Lung (tissue), 12 donors: ENCODE results near the gene AHDC1. TPM values are rescaled to one million over a fixed set of nuclear protein-coding genes. Genes with fewer than 3 reads are reported as not detected.
"Not testable (repeated sequence)": the region's sequence is repeated elsewhere in the genome, so short reads cannot be mapped to it uniquely, and the experiment has no call there.

ENCODE experiments used
- ATAC-seq: fragments of 200-7000 bp; cut with Tn5 transposase; one replicate; pipeline ENCODE4 v1.9.1; 2020; ENCODE audit warnings: moderate number of reproducible peaks; ENCODE audit not compliant: insufficient read depth, low FRiP score
- DNase-seq, 3 donors: peaks; one replicate each; pipeline ENCODE4 v3.0.0-alpha.2; 2013 to 2017
- H3K27ac ChIP-seq, 2 donors: one replicate each; pipeline ENCODE4 v1.5.1; 2013; ENCODE audit warnings: mild to moderate bottlenecking in 2 of 2, moderate library complexity in 2 of 2, control low read depth in 1 of 2, inconsistent platforms in 1 of 2, low read depth in 1 of 2, low read length in 1 of 2
- H3K27me3 ChIP-seq, 3 donors: one replicate each; pipeline ENCODE4 v1.5.1; 2013; ENCODE audit warnings: low read length in 2 of 3; ENCODE audit not compliant: control insufficient read depth in 3 of 3, insufficient read depth in 3 of 3
- H3K36me3 ChIP-seq, 4 donors: one replicate each; pipeline ENCODE4 v1.5.1; 2013; ENCODE audit warnings: low read length in 4 of 4, mild to moderate bottlenecking in 1 of 4, moderate library complexity in 1 of 4; ENCODE audit not compliant: control insufficient read depth in 4 of 4, insufficient read depth in 4 of 4
- H3K4me1 ChIP-seq, 5 donors: one replicate each; pipeline ENCODE4 v1.5.1; 2013; ENCODE audit warnings: low read length in 5 of 5, mild to moderate bottlenecking in 2 of 5, moderate library complexity in 1 of 5; ENCODE audit not compliant: control insufficient read depth in 5 of 5, insufficient read depth in 5 of 5
- H3K4me3 ChIP-seq: one replicate; pipeline ENCODE4 v1.5.1; 2013; ENCODE audit warnings: mild to moderate bottlenecking, control low read depth, moderate library complexity
- H3K9ac ChIP-seq, 2 donors: one replicate each; pipeline ENCODE4 v1.5.1; 2013; ENCODE audit warnings: low read length in 2 of 2, control low read depth in 1 of 2; ENCODE audit not compliant: insufficient read depth in 1 of 2
- H3K9me3 ChIP-seq, 4 donors: one replicate each; pipeline ENCODE4 v1.5.1; 2013; ENCODE audit warnings: low read length in 3 of 4, mild to moderate bottlenecking in 1 of 4, moderate library complexity in 1 of 4; ENCODE audit not compliant: control insufficient read depth in 4 of 4, insufficient read depth in 3 of 4
- CTCF ChIP-seq: IDR thresholded peaks from 2 replicates; pipeline ENCODE4 v1.5.1; 2012; ENCODE audit warnings: mild to moderate bottlenecking; ENCODE audit errors: control extremely low read depth, extremely low read depth
- WGBS, 2 donors: extraction: QIAGEN DNeasy Blood & Tissue Kit; methylation state at CpG; one replicate each; pipeline ENCODE4 v1.1.7; 2013; 5-methylcytosine and 5-hydroxymethylcytosine counted together
- polyA plus RNA-seq, 2 donors: library from polyadenylated mRNA; stranded (reverse); fragments of 200-250 nt; gene quantifications; one replicate each; pipeline ENCODE4 v1.2.1, GENCODE V29; 2013
- total RNA-seq, 2 donors: library from RNA; depleted of rRNA in 1 of 2; stranded (reverse); fragments of >200 nt in 1 of 2; gene quantifications; one replicate each; pipeline ENCODE4 v1.2.1, GENCODE V29; 2014 to 2021
- donor health status: control.
- donor health status: control.
- donor health status: Bipolar disorder and iron deficiency.
- donor health status: healthy.
- donor health status: DM: yes; HTN: yes; CAD: no.

The AHDC1 gene
- total and polyA plus RNA-seq, 4 donors = 10.3 to 37.9 (median 21.8) TPM

- TF ChIP-seq CTCF = peak; percentile 83
- 35% methylated on average over 13 of the region's 13 CpGs for WGBS, 2 donors
Observed at GRCh38 chr1:27643600-27644368, 39.8 kb upstream of the AHDC1 start.

GRCh38 chr1:27640514-27640913 is 36.6 kb upstream of the AHDC1 start:
- H3K9ac ChIP-seq, H3K4me3 ChIP-seq, ATAC-seq, H3K27me3 ChIP-seq, H3K27ac ChIP-seq, DNase-seq, H3K4me1 ChIP-seq, H3K36me3 ChIP-seq, H3K9me3 ChIP-seq: not testable (repeated sequence)
- 81 to 82% methylated on average over 9 of the region's 9 CpGs for WGBS, 2 donors

More at GRCh38 chr1:27643600-27644368, 39.8 kb upstream of the AHDC1 start:
- no peaks in the 10 kb centered on the region for H3K27me3 ChIP-seq
- no peaks in the 10 kb centered on the region for H3K36me3 ChIP-seq
- H3K9me3 ChIP-seq = no peaks in the 10 kb centered on the region
- ATAC-seq (peak; percentile 53), DNase-seq (peak in 2 of 3 donors; percentile 44 to 53)
- no peak overlapping the region for H3K27ac ChIP-seq
- peaks cover 0 to 2% (median 0%) of the 10 kb centered on the region in 5 donors for H3K4me1 ChIP-seq
- H3K9ac ChIP-seq = no peak overlapping the region
- no peak overlapping the region for H3K4me3 ChIP-seq

GRCh38 chr1:27638805-27639204 is 34.9 kb upstream of the AHDC1 start:
- H3K4me1 ChIP-seq = peaks cover 0 to 12% (median 0%) of the 10 kb centered on the region in 5 donors
- no peak for TF ChIP-seq CTCF
- peaks cover 0 to 20% (median 13%) of the 10 kb centered on the region in 3 donors for H3K27me3 ChIP-seq
- ATAC-seq (no peak), DNase-seq (no peak)
- H3K4me3 ChIP-seq = no peak overlapping the region
- no peaks in the 10 kb centered on the region for H3K9me3 ChIP-seq
- H3K27ac ChIP-seq = no peak overlapping the region
- H3K9ac ChIP-seq = no peak overlapping the region
- WGBS, 2 donors = 95 to 100% methylated on average over 2 of the region's 2 CpGs
- H3K36me3 ChIP-seq = no peaks in the 10 kb centered on the region

- WGBS, 2 donors = 82 to 83% methylated on average over 5 of the region's 5 CpGs
- H3K27ac ChIP-seq = no peak overlapping the region
Observed at GRCh38 chr1:27638047-27638734, 34.2 kb upstream of the AHDC1 start.

More at GRCh38 chr1:27638047-27638734, 34.2 kb upstream of the AHDC1 start:
- Histone ChIP-seq H3K4me3 (no peak overlapping the region), H3K27me3 (peaks cover 0 to 26% (median 18%) of the 10 kb centered on the region in 3 donors), H3K9me3 (no peaks in the 10 kb centered on the region), H3K4me1 (peaks cover 0 to 13% (median 0%) of the 10 kb centered on the region in 5 donors), H3K36me3 (no peaks in the 10 kb centered on the region), H3K9ac (no peak overlapping the region)
- no peak for TF ChIP-seq CTCF
- no peak for ATAC-seq
- no peak for DNase-seq
